Measurements from ENCODE around the gene SYT17.
A peak's percentile ranks its signal among the peaks of the same experiment; 100 is the strongest.

SYT17 gene

DNA sequence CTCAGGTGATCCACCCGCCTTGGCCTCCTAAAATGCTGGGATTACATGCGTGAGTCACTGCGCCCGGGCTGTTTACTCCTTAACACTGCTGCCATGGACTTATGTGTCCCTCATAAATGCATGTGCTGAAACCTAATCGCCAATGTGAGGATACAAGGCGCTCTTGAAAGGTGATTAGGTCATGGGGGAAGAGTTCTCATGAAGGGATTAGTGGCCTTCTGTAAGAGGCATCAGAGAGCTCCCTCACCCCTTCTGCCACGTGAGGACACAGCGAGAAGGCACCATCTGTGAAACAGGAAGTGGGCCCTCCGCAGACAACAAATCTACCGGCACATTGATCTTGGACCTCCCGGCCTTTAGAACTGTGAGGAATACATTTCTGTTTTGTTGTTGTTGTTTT, 35.1 kb upstream of the SYT17 start:
- H3K4me3 ChIP-seq (ENCODE audit: low read depth, low read length) = no peak overlapping the region
- no peak for DNase-seq (ENCODE audit: low read depth, low spot score)
- TF ChIP-seq, protein P1, sequence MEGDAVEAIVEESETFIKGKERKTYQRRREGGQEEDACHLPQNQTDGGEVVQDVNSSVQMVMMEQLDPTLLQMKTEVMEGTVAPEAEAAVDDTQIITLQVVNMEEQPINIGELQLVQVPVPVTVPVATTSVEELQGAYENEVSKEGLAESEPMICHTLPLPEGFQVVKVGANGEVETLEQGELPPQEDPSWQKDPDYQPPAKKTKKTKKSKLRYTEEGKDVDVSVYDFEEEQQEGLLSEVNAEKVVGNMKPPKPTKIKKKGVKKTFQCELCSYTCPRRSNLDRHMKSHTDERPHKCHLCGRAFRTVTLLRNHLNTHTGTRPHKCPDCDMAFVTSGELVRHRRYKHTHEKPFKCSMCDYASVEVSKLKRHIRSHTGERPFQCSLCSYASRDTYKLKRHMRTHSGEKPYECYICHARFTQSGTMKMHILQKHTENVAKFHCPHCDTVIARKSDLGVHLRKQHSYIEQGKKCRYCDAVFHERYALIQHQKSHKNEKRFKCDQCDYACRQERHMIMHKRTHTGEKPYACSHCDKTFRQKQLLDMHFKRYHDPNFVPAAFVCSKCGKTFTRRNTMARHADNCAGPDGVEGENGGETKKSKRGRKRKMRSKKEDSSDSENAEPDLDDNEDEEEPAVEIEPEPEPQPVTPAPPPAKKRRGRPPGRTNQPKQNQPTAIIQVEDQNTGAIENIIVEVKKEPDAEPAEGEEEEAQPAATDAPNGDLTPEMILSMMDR (IDR thresholded peaks at IDR 0.05; ENCODE audit: low read depth, low read length) = no peak
- in situ Hi-C loops (cut with HindIII; ENCODE audit: low sequenced_read_pairs) = no loop called here

DNA sequence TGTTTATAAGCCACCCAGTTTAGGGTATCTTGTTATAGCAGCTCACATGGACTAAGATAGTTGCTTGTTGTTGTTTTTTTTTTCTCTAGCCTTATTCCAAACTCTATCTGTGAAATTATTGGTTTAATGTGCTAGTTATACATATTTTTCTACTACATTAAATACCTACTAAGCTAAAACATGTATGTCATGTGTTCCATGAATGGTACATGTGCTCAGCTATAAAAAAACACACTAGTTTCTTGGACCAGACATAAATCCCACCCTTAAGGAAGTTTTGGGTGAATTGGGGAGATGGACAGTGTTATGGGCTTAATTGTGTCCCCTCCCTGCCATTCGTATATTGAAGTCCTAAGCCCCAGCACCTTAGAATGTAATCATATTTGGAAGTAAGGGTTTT, 34.4 kb upstream of the SYT17 start:
- in situ Hi-C loops (cut with HindIII; ENCODE audit: low sequenced_read_pairs) = no loop called here
- TF ChIP-seq, protein P1 (IDR thresholded peaks at IDR 0.05; ENCODE audit: low read depth, low read length) = no peak
- no peak overlapping the region for H3K4me3 ChIP-seq (ENCODE audit: low read depth, low read length)
- no peak for DNase-seq (ENCODE audit: low read depth, low spot score)

DNA sequence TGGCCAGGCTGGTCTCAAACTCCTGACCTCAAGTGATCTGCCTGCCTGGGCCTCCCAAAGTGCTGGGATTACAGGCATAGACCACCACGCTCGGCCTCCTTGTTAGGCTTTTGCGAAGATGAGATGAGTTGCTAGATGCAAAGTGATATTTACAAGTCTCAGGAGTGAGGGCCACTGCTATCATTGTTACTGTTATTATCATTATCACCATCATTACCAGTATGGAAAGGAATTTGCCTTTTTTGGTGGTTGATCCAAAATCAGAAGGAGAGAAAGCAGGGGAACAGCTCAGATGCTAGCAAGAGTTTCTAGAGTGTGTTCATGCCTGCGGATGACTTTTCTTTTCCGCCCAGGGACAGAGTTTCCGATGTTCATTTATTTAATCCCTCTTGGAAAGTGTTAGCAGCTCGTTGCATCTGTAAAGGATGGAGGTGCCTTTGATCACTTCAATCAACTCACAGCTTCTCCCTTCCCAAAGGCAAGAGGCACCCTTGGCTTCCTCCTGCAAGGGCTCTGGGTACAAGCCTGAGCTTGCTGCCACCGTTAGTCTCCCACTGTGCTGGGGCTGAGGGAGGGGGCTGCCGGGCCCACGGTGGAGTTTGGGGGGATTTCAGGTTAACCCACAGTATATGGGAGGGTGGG, 32.7 kb upstream of the SYT17 start:
- no peak overlapping the region for H3K4me3 ChIP-seq (ENCODE audit: low read depth, low read length)
- in situ Hi-C loops (cut with HindIII; ENCODE audit: low sequenced_read_pairs) = no loop called here
- no peak for DNase-seq (ENCODE audit: low read depth, low spot score)
- TF ChIP-seq, protein P1 (IDR thresholded peaks at IDR 0.05; ENCODE audit: low read depth, low read length) = no peak

DNA sequence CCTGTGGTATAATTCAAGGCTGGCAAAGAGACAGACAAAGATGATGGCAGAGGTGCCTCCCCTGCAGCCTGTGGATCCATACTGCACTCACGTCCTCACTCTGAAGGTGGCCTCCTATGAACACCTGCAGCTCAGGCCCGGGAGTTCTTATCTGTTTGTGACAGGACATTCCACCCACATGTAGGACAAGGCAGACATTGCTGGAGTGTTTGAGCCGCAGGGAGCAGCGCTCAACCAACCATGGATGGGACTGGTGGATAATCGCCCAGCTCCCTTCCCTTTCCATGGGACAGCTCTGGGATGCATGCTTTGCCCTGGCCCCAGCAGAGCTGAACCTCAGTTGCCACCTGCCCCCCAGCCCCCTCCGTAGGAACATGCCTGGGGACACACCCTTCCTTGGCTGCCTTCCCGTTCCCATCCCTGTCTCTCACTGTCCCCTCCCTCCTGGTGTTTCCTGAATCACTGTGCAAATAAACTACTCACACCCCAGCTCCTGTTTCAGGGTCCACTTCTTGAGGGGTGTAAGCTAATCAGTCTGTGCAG, 32.1 kb upstream of the SYT17 start:
- TF ChIP-seq, protein P1 (IDR thresholded peaks at IDR 0.05; ENCODE audit: low read depth, low read length) = no peak
- in situ Hi-C loops (cut with HindIII; ENCODE audit: low sequenced_read_pairs) = no loop called here
- peak; percentile 29 for DNase-seq (ENCODE audit: low read depth, low spot score)
- H3K4me3 ChIP-seq (ENCODE audit: low read depth, low read length) = no peak overlapping the region

DNA sequence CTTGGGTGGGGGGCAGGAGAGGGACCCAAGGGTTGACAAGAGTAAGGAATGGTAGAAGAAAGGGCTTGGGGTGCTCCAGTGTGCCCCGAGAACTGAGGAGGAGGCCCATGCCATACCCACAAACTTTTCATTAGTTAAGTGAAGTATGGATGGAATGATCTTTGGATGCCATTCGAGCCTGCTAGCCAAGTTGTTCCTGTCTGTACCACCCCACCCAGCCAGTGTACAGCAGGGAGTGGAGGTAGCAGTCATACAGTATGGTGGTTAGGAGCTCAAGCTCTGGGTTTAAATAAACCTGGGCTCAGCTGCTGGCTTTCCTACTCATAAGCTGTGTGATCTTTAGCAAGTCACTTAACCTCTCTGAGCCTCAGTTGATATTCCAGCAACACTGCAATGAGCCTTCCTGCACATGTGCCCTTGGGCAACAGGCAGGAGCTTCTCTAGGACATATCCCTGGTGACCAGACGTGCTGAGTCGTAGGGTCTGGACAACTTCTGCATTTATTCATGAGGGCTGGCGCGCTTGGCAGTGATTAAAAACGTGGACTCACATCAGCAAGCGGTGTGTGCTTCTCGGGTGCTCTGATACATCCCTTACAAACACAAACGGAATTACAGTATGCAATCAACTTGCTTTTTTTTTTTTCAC, 31.4 kb upstream of the SYT17 start:
- no peak overlapping the region for H3K4me3 ChIP-seq (ENCODE audit: low read depth, low read length)
- peak; percentile 27 for DNase-seq (ENCODE audit: low read depth, low spot score)
- TF ChIP-seq, protein P1 (IDR thresholded peaks at IDR 0.05; ENCODE audit: low read depth, low read length) = no peak
- in situ Hi-C loops (cut with HindIII; ENCODE audit: low sequenced_read_pairs) = no loop called here

DNA sequence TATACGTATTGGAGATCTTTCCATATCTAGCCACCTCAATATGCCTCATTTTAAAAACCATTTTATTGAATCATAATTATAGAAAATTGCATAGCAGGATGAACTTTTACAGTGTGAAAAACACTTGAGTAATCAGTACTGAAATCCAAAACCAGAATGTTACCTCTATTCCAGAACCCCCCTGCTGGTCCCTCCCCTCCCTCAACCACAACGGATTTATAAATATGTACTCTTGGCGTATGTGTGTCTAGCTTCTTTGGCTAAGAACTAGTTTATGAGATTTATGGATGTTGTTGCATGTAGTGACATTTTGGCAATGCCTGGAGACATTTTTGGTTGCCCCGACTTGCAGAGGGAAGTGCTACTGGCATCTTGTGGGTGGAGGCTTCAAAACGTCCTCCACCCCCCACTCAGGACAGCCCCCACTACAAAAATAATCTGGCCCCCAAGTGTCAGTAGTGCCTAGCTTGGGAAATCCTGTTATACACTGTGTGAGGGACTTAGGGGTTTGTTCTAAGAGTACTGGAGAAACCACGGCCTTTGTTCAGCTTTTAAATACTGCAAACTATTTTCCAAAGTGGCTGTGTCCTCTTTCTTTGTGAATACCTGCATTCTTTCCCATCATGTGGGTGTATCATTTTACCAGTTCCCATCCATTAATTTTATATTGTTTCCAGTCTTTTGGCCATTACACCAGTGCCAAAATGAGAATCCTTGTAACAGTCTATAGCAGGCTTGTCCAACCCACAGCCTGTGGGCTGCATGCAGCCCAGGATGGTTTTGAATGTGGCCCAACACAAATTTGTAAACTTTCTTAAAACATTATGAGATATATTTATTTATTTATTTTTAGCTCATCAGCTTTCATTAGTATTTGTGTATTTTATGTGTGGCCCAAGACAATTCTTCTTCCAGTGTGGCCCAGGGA, 30.6 kb upstream of the SYT17 start:
- in situ Hi-C loops (cut with HindIII; ENCODE audit: low sequenced_read_pairs) = no loop called here
- TF ChIP-seq, protein P1 (IDR thresholded peaks at IDR 0.05; ENCODE audit: low read depth, low read length) = no peak
- peak; percentile 62 for DNase-seq (ENCODE audit: low read depth, low spot score)
- no peak overlapping the region for H3K4me3 ChIP-seq (ENCODE audit: low read depth, low read length)

Data from astrocyte of the spinal cord (primary cell).